IMR-90 (cell line): ENCODE measurements around the gene DLG4. TPM values are rescaled to one million over a fixed set of nuclear protein-coding genes. Genes with fewer than 3 reads are reported as not detected.
A peak's percentile ranks its signal among the peaks of the same experiment; 100 is the strongest.

Source experiments
- ATAC-seq: fragments of 200-7000 bp; cut with Tn5 transposase; 2 replicates; pipeline ENCODE4 v1.9.1; 2020; ENCODE audit warnings: low read depth, mild to moderate bottlenecking, moderate library complexity
- BruUV-seq: library from RNA; stranded (reverse); fragments of 400-500 nt; replicated peaks from 2 replicates; lab custom pipeline; 2021; lab: Mats Ljungman, UMichigan
- CTCF ChIA-PET: fragments of 300-600 bp; formaldehyde crosslinking; extraction: SDS; loops from one replicate; lab custom pipeline; 2021; ENCODE audit warnings: antibody characterized with exemption; lab: Yijun Ruan, JAX
- POLR2A ChIA-PET: fragments of 300-600 bp; sonication (Branson Sonifier 250); formaldehyde crosslinking; loops from one replicate; lab custom pipeline; 2022; ENCODE audit warnings: antibody characterized with exemption; ENCODE audit not compliant: unreplicated experiment; lab: Charles Lee
- DNase-seq: peaks from one replicate; pipeline ENCODE4 v3.0.0; 2013
- H2AFZ ChIP-seq: replicated peaks from 2 replicates; pipeline ENCODE3; 2013; ENCODE audit warnings: low read length, mild to moderate bottlenecking; ENCODE audit not compliant: poor library complexity
- H2AK5ac ChIP-seq: 2 replicates; pipeline ENCODE4 v1.6.1; 2013; ENCODE audit warnings: low read depth, low read length, inconsistent platforms
- H2AK9ac ChIP-seq: replicated peaks from 2 replicates; pipeline ENCODE3; 2013; ENCODE audit warnings: mild to moderate bottlenecking, low read depth, low read length, moderate library complexity; ENCODE audit not compliant: poor library complexity
- H2BK120ac ChIP-seq: 2 replicates; pipeline ENCODE4 v1.6.1; 2013; ENCODE audit warnings: low read depth, low read length, inconsistent platforms
- H2BK15ac ChIP-seq: 3 replicates; pipeline ENCODE4 v1.6.1; 2013; ENCODE audit warnings: low read depth, low read length, inconsistent platforms
- H2BK20ac ChIP-seq: 2 replicates; pipeline ENCODE4 v1.6.1; 2013; ENCODE audit warnings: low read depth, mild to moderate bottlenecking, inconsistent platforms, low read length, moderate library complexity
- H2BK5ac ChIP-seq: 2 replicates; pipeline ENCODE4 v1.6.1; 2013; ENCODE audit warnings: mild to moderate bottlenecking, low read depth, low read length, inconsistent platforms; ENCODE audit not compliant: poor library complexity, severe bottlenecking
- H3K14ac ChIP-seq: replicated peaks from 2 replicates; pipeline ENCODE4 v1.6.1; 2013; ENCODE audit warnings: low read depth, low read length, inconsistent platforms
- H3K18ac ChIP-seq: 2 replicates; pipeline ENCODE4 v1.6.1; 2013; ENCODE audit warnings: low read depth, low read length, control low read depth
- H3K23ac ChIP-seq: 2 replicates; pipeline ENCODE4 v1.6.1; 2013; ENCODE audit warnings: low read depth, low read length, inconsistent platforms
- H3K27ac ChIP-seq: 2 replicates; pipeline ENCODE4 v1.5.1; 2013; ENCODE audit warnings: mild to moderate bottlenecking, control low read depth, low read length; ENCODE audit not compliant: insufficient read depth
- H3K27me3 ChIP-seq: 2 replicates; pipeline ENCODE4 v1.6.1; 2013; ENCODE audit warnings: low read length; ENCODE audit not compliant: control insufficient read depth, insufficient read depth
- H3K36me3 ChIP-seq: 2 replicates; pipeline ENCODE4 v1.6.1; 2013; ENCODE audit warnings: low read length, mixed read lengths; ENCODE audit not compliant: control insufficient read depth, insufficient read depth
- H3K4ac ChIP-seq: 2 replicates; pipeline ENCODE4 v1.6.1; 2013; ENCODE audit warnings: low read depth, low read length, inconsistent platforms
- H3K4me1 ChIP-seq: 2 replicates; pipeline ENCODE4 v1.6.1; 2013; ENCODE audit warnings: low read length, mixed read lengths; ENCODE audit not compliant: control insufficient read depth, insufficient read depth
- H3K4me2 ChIP-seq: 2 replicates; pipeline ENCODE4 v1.6.1; 2013; ENCODE audit warnings: low read depth, mild to moderate bottlenecking, control low read depth, low read length, moderate library complexity
- H3K4me3 ChIP-seq: 2 replicates; pipeline ENCODE4 v1.5.1; 2013; ENCODE audit warnings: low read depth, mild to moderate bottlenecking, control low read depth, low read length, moderate library complexity; ENCODE audit not compliant: insufficient read depth
- H3K56ac ChIP-seq: 2 replicates; pipeline ENCODE4 v1.6.1; 2013; ENCODE audit warnings: low read length, inconsistent platforms; ENCODE audit not compliant: insufficient read depth; ENCODE audit errors: extremely low read depth
- H3K79me1 ChIP-seq, 2 experiments: 2 replicates each; pipeline ENCODE4 v1.6.1; 2013; ENCODE audit warnings: low read length in 2 of 2, inconsistent platforms in 1 of 2, low read depth in 1 of 2
- H3K9ac ChIP-seq: 2 replicates; pipeline ENCODE4 v1.6.1; 2013; ENCODE audit warnings: low read depth, low read length, control low read depth
- H3K9me1 ChIP-seq: 2 replicates; pipeline ENCODE4 v1.6.1; 2013; ENCODE audit warnings: low read length, inconsistent platforms; ENCODE audit not compliant: insufficient read depth
- H3K9me3 ChIP-seq: 2 replicates; pipeline ENCODE4 v1.6.1; 2013; ENCODE audit warnings: low read length; ENCODE audit not compliant: control insufficient read depth, insufficient read depth
- H4K20me1 ChIP-seq: 2 replicates; pipeline ENCODE4 v1.6.1; 2013; ENCODE audit warnings: low read length, inconsistent platforms; ENCODE audit not compliant: insufficient read depth
- H4K5ac ChIP-seq: 2 replicates; pipeline ENCODE4 v1.6.1; 2013; ENCODE audit warnings: mild to moderate bottlenecking, low read depth, low read length, control low read depth
- H4K8ac ChIP-seq, 2 experiments: 2 replicates each; pipeline ENCODE4 v1.6.1; 2013; ENCODE audit warnings: low read depth in 2 of 2, low read length in 2 of 2, control low read depth in 1 of 2, inconsistent platforms in 1 of 2
- H4K91ac ChIP-seq: 2 replicates; pipeline ENCODE4 v1.6.1; 2013; ENCODE audit warnings: low read depth, low read length, inconsistent platforms; ENCODE audit not compliant: insufficient read depth
- FOS ChIP-seq: fragments of 150-350 bp; IDR thresholded peaks from 2 replicates; pipeline ENCODE4 v1.6.1; 2016; ENCODE audit warnings: low read depth, low read length
- SMC3 ChIP-seq: fragments of 150-350 bp; IDR thresholded peaks from 2 replicates; pipeline ENCODE4 v1.6.1; 2016; ENCODE audit warnings: low read depth, mild to moderate bottlenecking, antibody characterized with exemption, low read length, moderate library complexity
- WGBS, 2 experiments: methylation state at CpG; one replicate each; pipeline versions ENCODE4 v1.1.5 to v1.1.7; 2013; ENCODE audit warnings: missing lambda C conversion rate in 2 of 2; ENCODE audit not compliant: insufficient read length in 1 of 2; ENCODE audit errors: extremely low coverage in 2 of 2; 5-methylcytosine and 5-hydroxymethylcytosine counted together
- dilution Hi-C: fragments of 300-500 bp; cut with HindIII; formaldehyde crosslinking; loops from one replicate; pipeline ENCODE4 v1.14.3; 2018; ENCODE audit warnings: low sequenced_read_pairs; ENCODE audit not compliant: unreplicated experiment
- in situ Hi-C: fragments of 300-500 bp; cut with MboI; formaldehyde crosslinking; loops from 3 replicates; pipeline ENCODE4 v1.14.3; 2019; ENCODE audit warnings: low sequenced_read_pairs, inconsistent platforms, mixed read lengths
- intact Hi-C: fragments of 100-400 bp; cut with micrococcal nuclease; formaldehyde crosslinking; loops from 2 replicates; pipeline ENCODE4 v1.10.0; 2022
- polyA plus RNA-seq, 3 experiments: library from polyadenylated mRNA; depleted of rRNA; stranded (reverse); fragments of >200 nt; gene quantifications; 2 replicates each; pipeline ENCODE4 v1.2.3, GENCODE V29; 2012; ENCODE audit warnings: low replicate concordance in 1 of 3
- total RNA-seq: library from RNA; depleted of rRNA; stranded (reverse); fragments of >200 nt; gene quantifications from 2 replicates; pipeline ENCODE4 v1.2.3, GENCODE V29; 2012
- TF ChIP-seq, protein P1 (sequence below): fragments of 150-350 bp; IDR thresholded peaks from 2 replicates; pipeline ENCODE4 v1.6.1; 2017; ENCODE audit warnings: mild to moderate bottlenecking, antibody characterized with exemption, low read length, low read depth

Gene DLG4
- total and polyA plus RNA-seq, 2 of the 4 experiments (the other 2 are of a cell fraction), result 8.2 to 30.5 TPM

DNA sequence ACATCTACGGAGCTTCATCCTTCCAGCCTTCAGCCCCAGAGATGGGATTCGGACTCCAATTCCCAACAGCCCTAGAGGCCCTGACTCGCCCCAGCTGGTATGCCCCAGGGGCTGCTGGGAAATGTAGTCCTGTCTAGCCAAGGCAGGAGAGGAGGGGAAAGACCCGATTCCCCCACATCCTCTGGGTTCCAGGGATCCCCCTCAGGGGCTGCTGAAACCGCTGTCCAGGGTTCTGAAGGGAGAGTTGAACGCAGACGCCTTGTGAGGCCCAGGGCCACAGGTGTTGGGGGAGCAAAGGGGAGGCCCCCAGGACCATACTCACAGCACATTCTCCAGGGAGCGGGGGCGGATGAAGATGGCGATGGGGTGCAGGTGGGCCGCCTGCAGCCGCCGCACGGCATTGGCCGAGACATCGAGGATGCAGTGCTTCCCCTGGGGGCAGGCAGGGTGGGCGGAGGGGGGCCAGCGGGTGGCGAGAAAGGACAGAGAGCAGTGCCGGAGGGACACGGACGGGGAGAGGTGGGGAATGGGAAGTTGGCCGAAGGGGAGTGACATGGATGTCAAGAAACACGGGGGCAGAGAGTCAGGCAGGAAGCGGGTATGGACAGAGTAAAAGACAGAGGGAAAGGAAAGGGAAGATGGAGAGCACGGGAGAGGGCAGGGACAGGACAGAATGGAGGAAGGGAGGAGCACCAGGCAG lies 27.9 kb downstream of the DLG4 start:
- H3K79me1 ChIP-seq, result no peaks in the 10 kb centered on the region; a peak in 2 of 4 replicates
- H2BK20ac ChIP-seq, result no peak overlapping the region
- H4K91ac ChIP-seq, result no peak overlapping the region
- H3K27ac ChIP-seq, result no peak overlapping the region
- DNase-seq, result peak; percentile 31
- H2BK120ac ChIP-seq, result no peak overlapping the region
- no peak overlapping the region for H2BK5ac ChIP-seq
- TF ChIP-seq FOS, result peak; percentile 63; the same call in 1 of the 2 replicates
- no peak for TF ChIP-seq SMC3
- TF ChIP-seq, protein P1, sequence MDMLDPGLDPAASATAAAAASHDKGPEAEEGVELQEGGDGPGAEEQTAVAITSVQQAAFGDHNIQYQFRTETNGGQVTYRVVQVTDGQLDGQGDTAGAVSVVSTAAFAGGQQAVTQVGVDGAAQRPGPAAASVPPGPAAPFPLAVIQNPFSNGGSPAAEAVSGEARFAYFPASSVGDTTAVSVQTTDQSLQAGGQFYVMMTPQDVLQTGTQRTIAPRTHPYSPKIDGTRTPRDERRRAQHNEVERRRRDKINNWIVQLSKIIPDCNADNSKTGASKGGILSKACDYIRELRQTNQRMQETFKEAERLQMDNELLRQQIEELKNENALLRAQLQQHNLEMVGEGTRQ, result peak; percentile 64
- no peaks in the 10 kb centered on the region for H3K9me1 ChIP-seq
- no peak overlapping the region for H3K23ac ChIP-seq
- H3K36me3 ChIP-seq, result peaks cover 56% of the 10 kb centered on the region
- POLR2A ChIA-PET, result no interaction called here
- H3K18ac ChIP-seq, result no peak overlapping the region
- no peak overlapping the region for H3K4me3 ChIP-seq
- H3K9ac ChIP-seq, result no peak overlapping the region
- ATAC-seq, result peak; percentile 90
- intact Hi-C loops (no loop called here), dilution Hi-C loops (no loop called here), in situ Hi-C loops (no loop called here)
- no peak overlapping the region for H3K56ac ChIP-seq
- no TSS peak for BruUV-seq
- peaks cover 12% of the 10 kb centered on the region for H4K20me1 ChIP-seq
- peak overlapping the region; percentile 70 for H2AK9ac ChIP-seq
- H3K14ac ChIP-seq, result no peak overlapping the region
- H4K8ac ChIP-seq, result no peak overlapping the region
- H3K4ac ChIP-seq, result no peak overlapping the region
- no peaks in the 10 kb centered on the region for H3K27me3 ChIP-seq
- H3K4me1 ChIP-seq, result no peaks in the 10 kb centered on the region
- H3K9me3 ChIP-seq, result no peaks in the 10 kb centered on the region
- CTCF ChIA-PET, result no interaction called here
- no peak overlapping the region for H3K4me2 ChIP-seq
- H2AFZ ChIP-seq, result peak overlapping the region; percentile 32
- H4K5ac ChIP-seq, result no peak overlapping the region
- no peak overlapping the region for H2AK5ac ChIP-seq
- WGBS, 2 experiments, result 80% methylated on average over 15 of the region's 26 CpGs; no CpG with 5 or more reads in 1 of the 2 experiments
- H2BK15ac ChIP-seq, result no peak overlapping the region
